K562 (cell line): ENCODE measurements around the gene NT5DC1.

Experiments
- CREB1 ChIP-seq, 2 experiments: sonication (generic) in 1 of 2; formaldehyde crosslinking in 1 of 2; IDR thresholded peaks; 2 replicates each; pipeline versions ENCODE4 v1.6.1 to v1.8.0; 2012 to 2022; ENCODE audit warnings: inconsistent platforms in 1 of 2, mild to moderate bottlenecking in 1 of 2, missing genetic modification reagents in 1 of 2, moderate library complexity in 1 of 2
- MCM7 ChIP-seq, 2 experiments: fragments of 450-650 bp; IDR thresholded peaks; 2 replicates each; pipeline ENCODE4 v1.6.1; 2016 to 2018
- POLR2A ChIP-seq: fragments of 450-650 bp; conservative IDR thresholded peaks from 2 replicates; pipeline ENCODE4 v1.6.1; 2016
- SPI1 ChIP-seq: IDR thresholded peaks from 2 replicates; pipeline ENCODE4 v1.6.1; 2011; ENCODE audit warnings: low read depth, low read length, control low read depth, borderline replicate concordance
- ZFP36 ChIP-seq: fragments of 150-350 bp; IDR thresholded peaks from 2 replicates; pipeline ENCODE4 v1.6.1; 2018; ENCODE audit warnings: low read length, low read depth; ENCODE audit not compliant: partially characterized antibody

GRCh38 chr6:116215414-116215813 is 114.8 kb downstream of the NT5DC1 start:
- TF ChIP-seq MCM7 (IDR thresholded peaks at IDR 0.05) (no peak), SPI1 (no peak), POLR2A (no peak), CREB1 (IDR thresholded peaks at IDR 0.05) (no peak), CREB1 (CRISPR knock-in tag; IDR thresholded peaks at IDR 0.05) (no peak), ZFP36 (no peak)
